ENCODE data around the gene MRTFA.

GRCh38 chr22:40472051-40472450 lies 164.5 kb downstream of the MRTFA start:
- TF ChIP-seq CTCF (IDR thresholded peaks at IDR 0.05) = no peak
- no peak for TF ChIP-seq POLR2A (IDR thresholded peaks at IDR 0.05)
